ENCODE measurements around the gene ORMDL1.
A peak's percentile ranks its signal among the peaks of the same experiment; 100 is the strongest.
"Not testable (repeated sequence)": the region's sequence is repeated elsewhere in the genome, so short reads cannot be mapped to it uniquely, and the experiment has no call there.

The ORMDL1 gene

GRCh38 chr2:189770590-189771322 lies 13.4 kb downstream of the ORMDL1 start:
- no peak for DNase-seq (ENCODE audit: low read depth)

GRCh38 chr2:189763908-189764661 lies 20.1 kb downstream of the ORMDL1 start:
- no peak for DNase-seq (ENCODE audit: low read depth)

- DNase-seq (ENCODE audit: low read depth) = peak; percentile 86
Observed at GRCh38 chr2:189762551-189763298, 21.4 kb downstream of the ORMDL1 start, which contains the start of gene OSGEPL1. OSGEPL1 (minus strand) TSS chr2:189762792; CDS start chr2:189761640, 1,152 bp downstream.

- no peak for DNase-seq (ENCODE audit: low read depth)
Observed at GRCh38 chr2:189762229-189762550, 21.9 kb downstream of the ORMDL1 start.

GRCh38 chr2:189760154-189760553 lies 24.0 kb downstream of the ORMDL1 start:
- not testable (repeated sequence) for DNase-seq (ENCODE audit: low read depth)

GRCh38 chr2:189756311-189756952 lies 27.7 kb downstream of the ORMDL1 start:
- no peak for DNase-seq (ENCODE audit: low read depth)

GRCh38 chr2:189751080-189751658 lies 33.0 kb downstream of the ORMDL1 start:
- DNase-seq (ENCODE audit: low read depth) = no peak

GRCh38 chr2:189729430-189729829 lies 54.7 kb downstream of the ORMDL1 start:
- DNase-seq (ENCODE audit: low read depth) = no peak

GRCh38 chr2:189726849-189727248 lies 57.3 kb downstream of the ORMDL1 start:
- DNase-seq (ENCODE audit: low read depth) = no peak

GRCh38 chr2:189726271-189726670 lies 57.9 kb downstream of the ORMDL1 start:
- DNase-seq (ENCODE audit: low read depth) = no peak

- DNase-seq (ENCODE audit: low read depth) = no peak
Observed at GRCh38 chr2:189723192-189723591, 60.9 kb downstream of the ORMDL1 start.

Data from stimulated activated CD8-positive, alpha-beta memory T cell treated with anti-CD3 and anti-CD28 coated beads, Interleukin-4, amount 100 ng/mL, for 24 hours (primary cell).